CD4-positive, alpha-beta T cell (primary cell): ENCODE data around the gene CLEC2D. TPM values are rescaled to one million over a fixed set of nuclear protein-coding genes. Genes with fewer than 3 reads are reported as not detected.
"Not testable (repeated sequence)": the region's sequence is repeated elsewhere in the genome, so short reads cannot be mapped to it uniquely, and the experiment has no call there.

Source experiments
- ATAC-seq: fragments of 200-7000 bp; cut with Tn5 transposase; one replicate; pipeline ENCODE4 v1.10.0; 2022; ENCODE audit warnings: mild to moderate bottlenecking; ENCODE audit not compliant: poor library complexity
- CTCF ChIA-PET: fragments of 350-600 bp; sonication (Branson Sonifier 250); formaldehyde crosslinking; loops from one replicate; lab custom pipeline; 2021; ENCODE audit warnings: antibody characterized with exemption, inconsistent platforms; lab: Charles Lee
- POLR2A ChIA-PET: fragments of 350-600 bp; sonication (Branson Sonifier 250); formaldehyde crosslinking; loops from one replicate; lab custom pipeline; 2021; ENCODE audit warnings: antibody characterized with exemption, inconsistent platforms; lab: Charles Lee
- DNase-seq, 14 experiments: peaks; one replicate each; pipeline ENCODE4 v3.0.0-alpha.2; 2013 to 2020; ENCODE audit warnings: mixed read lengths in 2 of 14
- H3K27ac ChIP-seq, 2 donors: one replicate each; pipeline versions ENCODE4 v1.5.1 to v1.7.0; 2013; ENCODE audit warnings: low read length in 2 of 2, low read depth in 1 of 2, mild to moderate bottlenecking in 1 of 2
- H3K27me3 ChIP-seq, 2 experiments: 1 replicate in 1 of 2; 2 replicates in 1 of 2; pipeline versions ENCODE4 v1.6.1 to v1.7.0; 2013; ENCODE audit warnings: low read length in 2 of 2, control low read depth in 1 of 2, mild to moderate bottlenecking in 1 of 2, moderate library complexity in 1 of 2; ENCODE audit not compliant: insufficient read depth in 2 of 2, control insufficient read depth in 1 of 2
- H3K36me3 ChIP-seq: one replicate; pipeline ENCODE4 v1.6.1; 2013; ENCODE audit warnings: low read length, control low read depth; ENCODE audit not compliant: insufficient read depth
- H3K4me1 ChIP-seq: one replicate; pipeline ENCODE4 v1.6.1; 2013; ENCODE audit warnings: low read length, control low read depth; ENCODE audit not compliant: insufficient read depth
- H3K4me3 ChIP-seq: one replicate; pipeline ENCODE4 v1.5.1; 2013; ENCODE audit warnings: mild to moderate bottlenecking, low read length, moderate library complexity
- H3K9me3 ChIP-seq, 2 experiments: 1 replicate in 1 of 2; 2 replicates in 1 of 2; pipeline versions ENCODE4 v1.6.1 to v1.7.0; 2013; ENCODE audit warnings: low read length in 2 of 2, mild to moderate bottlenecking in 2 of 2, control low read depth in 1 of 2, moderate library complexity in 1 of 2; ENCODE audit not compliant: control insufficient read depth in 1 of 2, insufficient read depth in 1 of 2
- H3K27ac Mint-ChIP-seq: one replicate; pipeline ENCODE4 v1.8.0; 2020; ENCODE audit warnings: mixed read lengths
- H3K27me3 Mint-ChIP-seq: one replicate; pipeline ENCODE4 v1.8.0; 2021; ENCODE audit warnings: mixed read lengths
- H3K36me3 Mint-ChIP-seq: one replicate; pipeline ENCODE4 v1.8.0; 2021; ENCODE audit warnings: low read depth, mixed read lengths
- H3K4me1 Mint-ChIP-seq: one replicate; pipeline ENCODE4 v1.8.0; 2021; ENCODE audit warnings: low read depth, mixed read lengths
- H3K4me3 Mint-ChIP-seq: one replicate; pipeline ENCODE4 v1.8.0; 2020; ENCODE audit warnings: mild to moderate bottlenecking, mixed read lengths
- H3K9me3 Mint-ChIP-seq: one replicate; pipeline ENCODE4 v1.8.0; 2020; ENCODE audit warnings: mixed read lengths
- CTCF ChIP-seq: fragments of 200-600 bp; IDR thresholded peaks from one replicate; pipeline ENCODE4 v1.8.0; 2022; ENCODE audit warnings: antibody characterized with exemption, mild to moderate bottlenecking
- intact Hi-C, 2 experiments: fragments of 100-400 bp; cut with DNase I in 1 of 2; cut with micrococcal nuclease in 1 of 2; formaldehyde crosslinking; loops; one replicate each; pipeline versions ENCODE4 v1.15.1 to v1.9.0; 2023 to 2025; cut with DNase I, micrococcal nuclease
- total RNA-seq, 174 experiments: library from RNA in 2 of 174; stranded (reverse) in 2 of 174; gene quantifications; one replicate each; pipeline ENCODE4 v1.2.3 and lab custom pipeline; 2021 to 2026

The CLEC2D gene
- total RNA-seq, 2 experiments from 2014 or later: 121 to 122 TPM

DNA sequence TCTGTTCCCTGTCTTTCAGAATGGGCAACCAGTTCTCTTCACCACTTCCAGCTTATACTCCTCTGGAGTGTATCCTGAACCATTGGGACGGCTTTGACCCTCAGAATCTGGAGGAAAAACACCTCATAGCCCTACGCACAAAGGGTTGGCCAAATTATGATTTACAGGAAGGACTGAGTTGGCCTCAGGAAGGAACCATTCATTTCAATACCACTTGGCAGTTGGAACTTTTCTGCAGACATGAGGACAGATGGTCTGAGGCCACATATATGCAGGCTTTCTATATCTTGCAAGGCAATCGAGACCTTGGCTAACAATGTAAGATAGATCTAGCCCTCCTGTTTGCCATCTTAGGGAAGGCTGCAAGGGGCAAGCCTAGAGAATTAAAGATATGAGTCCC is 39.3 kb downstream of the CLEC2D start:
- ATAC-seq: no peak
- no peaks in the 10 kb centered on the region for H3K27me3 ChIP-seq
- DNase-seq: no peak
- no peak overlapping the region for H3K4me3 ChIP-seq
- TF ChIP-seq CTCF: no peak
- Mint-ChIP-seq H3K27ac (peak overlapping the region; percentile 89), H3K36me3 (peaks cover 21% of the 10 kb centered on the region), H3K4me3 (no peak overlapping the region), H3K9me3 (peaks cover 10% of the 10 kb centered on the region), H3K4me1 (peaks cover 73% of the 10 kb centered on the region), H3K27me3 (no peaks in the 10 kb centered on the region)
- POLR2A ChIA-PET: interaction anchor here (0.9 to 4.4 kb wide), 20 partner anchors 9 to 378 kb away, joined by 3 to 97 read pairs (median 8); partner anchors contain the start of gene CLEC2D
- H3K4me1 ChIP-seq: peaks cover 20% of the 10 kb centered on the region
- H3K27ac ChIP-seq: no peak overlapping the region
- H3K36me3 ChIP-seq: no peaks in the 10 kb centered on the region
- H3K9me3 ChIP-seq: no peaks in the 10 kb centered on the region
- intact Hi-C loops: loop anchor here (1.0 to 5.0 kb wide), 6 partner anchors 32 to 378 kb away; no protein-coding TSS in a partner anchor
- CTCF ChIA-PET: interaction anchor here (0.8 to 2.4 kb wide), 30 partner anchors 9 to 111 kb away, joined by 3 to 30 read pairs (median 5); partner anchors contain the start of gene CLEC2D

GRCh38 chr12:9710584-9711375 is 41.3 kb downstream of the CLEC2D start:
- intact Hi-C loops: no loop called here
- Mint-ChIP-seq H3K27ac (peak overlapping the region; percentile 89), H3K36me3 (peaks cover 21% of the 10 kb centered on the region), H3K4me3 (no peak overlapping the region), H3K9me3 (peaks cover 6% of the 10 kb centered on the region), H3K4me1 (peaks cover 65% of the 10 kb centered on the region), H3K27me3 (no peaks in the 10 kb centered on the region)
- Histone ChIP-seq H3K27ac (no peak overlapping the region), H3K4me1 (peaks cover 20% of the 10 kb centered on the region), H3K36me3 (no peaks in the 10 kb centered on the region), H3K27me3 (no peaks in the 10 kb centered on the region), H3K9me3 (no peaks in the 10 kb centered on the region), H3K4me3 (no peak overlapping the region)
- DNase-seq: no peak
- ChIA-PET CTCF (interaction anchor here (1.1 to 1.6 kb wide), 4 partner anchors 11 to 78 kb away, joined by 3 to 6 read pairs (median 4); partner anchors contain the start of gene CLEC2D), POLR2A (interaction anchor here (0.7 to 2.0 kb wide), 7 partner anchors 9 to 161 kb away, joined by 3 to 8 read pairs (median 4); partner anchors contain the start of gene CD69)
- no peak for ATAC-seq
- TF ChIP-seq CTCF: no peak

- no peak for DNase-seq
- intact Hi-C loops: no loop called here
- Histone ChIP-seq H3K27ac (no peak overlapping the region), H3K9me3 (no peaks in the 10 kb centered on the region), H3K27me3 (no peaks in the 10 kb centered on the region), H3K36me3 (no peaks in the 10 kb centered on the region), H3K4me1 (peaks cover 17% of the 10 kb centered on the region), H3K4me3 (no peak overlapping the region)
- no peaks in the 10 kb centered on the region for H3K27me3 Mint-ChIP-seq
- H3K4me3 Mint-ChIP-seq: no peak overlapping the region
- H3K9me3 Mint-ChIP-seq: no peaks in the 10 kb centered on the region
- POLR2A ChIA-PET: interaction anchor here (0.7 to 2.0 kb wide), 7 partner anchors 10 to 161 kb away, joined by 3 to 8 read pairs (median 4); partner anchors contain the start of gene CD69
- H3K36me3 Mint-ChIP-seq: peaks cover 12% of the 10 kb centered on the region
- H3K27ac Mint-ChIP-seq: peak overlapping the region; percentile 89
- TF ChIP-seq CTCF: no peak
- ATAC-seq: no peak
- CTCF ChIA-PET: interaction anchor here (1.1 to 1.6 kb wide), 4 partner anchors 12 to 79 kb away, joined by 3 to 6 read pairs (median 4); partner anchors contain the start of gene CLEC2D
- H3K4me1 Mint-ChIP-seq: peaks cover 63% of the 10 kb centered on the region
Measured at GRCh38 chr12:9711664-9712063, 42.2 kb downstream of the CLEC2D start.

DNA sequence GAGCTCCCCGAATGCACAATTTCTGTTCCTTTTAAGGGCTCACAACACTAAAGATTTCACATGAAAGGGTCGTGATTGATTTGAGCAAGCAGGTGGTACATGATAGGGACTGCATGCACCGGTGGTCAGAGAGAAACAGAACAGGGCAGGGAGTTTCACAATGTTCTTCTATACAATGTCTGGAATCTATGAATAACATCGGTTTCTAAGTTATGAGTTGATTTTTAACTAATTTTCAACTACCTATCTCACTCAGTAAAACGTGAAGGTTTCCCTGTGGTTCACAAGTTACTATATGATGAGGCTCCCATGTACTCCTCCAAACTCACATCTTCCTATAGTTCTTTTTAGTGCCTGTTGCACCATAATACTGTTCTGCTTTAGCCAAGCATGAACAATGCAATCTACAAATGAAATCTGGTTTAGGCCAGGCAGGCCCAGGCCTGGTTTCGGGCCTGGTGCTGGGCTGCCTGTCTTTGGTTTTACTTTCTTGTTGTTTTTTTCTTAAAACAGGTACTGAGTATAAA is 43.6 kb downstream of the CLEC2D start:
- ATAC-seq, H3K4me3 ChIP-seq, H3K27me3 ChIP-seq, H3K4me1 ChIP-seq, H3K36me3 Mint-ChIP-seq, H3K27me3 Mint-ChIP-seq, intact Hi-C loops, DNase-seq, H3K9me3 ChIP-seq, H3K9me3 Mint-ChIP-seq, H3K36me3 ChIP-seq, H3K4me3 Mint-ChIP-seq, H3K27ac ChIP-seq, POLR2A ChIA-PET: not testable (repeated sequence)
- Mint-ChIP-seq H3K4me1 (peaks cover 51% of the 10 kb centered on the region), H3K27ac (peak overlapping the region; percentile 1)
- CTCF ChIA-PET: interaction anchor here (1.6 kb wide), 1 partner anchor 77 kb away, joined by 3 read pairs; no protein-coding TSS in a partner anchor
